B cell (primary cell): ENCODE results near the gene KIF4B.
"Not testable (repeated sequence)": the region's sequence is repeated elsewhere in the genome, so short reads cannot be mapped to it uniquely, and the experiment has no call there.

Experiments
- CTCF ChIP-seq: fragments of 200-600 bp; IDR thresholded peaks from one replicate; pipeline ENCODE4 v1.8.0; 2022; ENCODE audit warnings: antibody characterized with exemption, mild to moderate bottlenecking
- EZH2 ChIP-seq: IDR thresholded peaks from 2 replicates; pipeline ENCODE4 v1.6.1; 2012; ENCODE audit warnings: borderline replicate concordance, low read depth, mild to moderate bottlenecking, moderate library complexity, low read length; ENCODE audit not compliant: insufficient read depth, poor library complexity, severe bottlenecking

GRCh38 chr5:155035087-155035486 is 21.5 kb downstream of the KIF4B start:
- not testable (repeated sequence) for TF ChIP-seq CTCF, EZH2
